GM23338 (cell line): ENCODE measurements around the gene TLR1. TPM values are rescaled to one million over a fixed set of nuclear protein-coding genes. Genes with fewer than 3 reads are reported as not detected.
"Not testable (repeated sequence)": the region's sequence is repeated elsewhere in the genome, so short reads cannot be mapped to it uniquely, and the experiment has no call there.

Experiments used
- ATAC-seq: fragments of 200-7000 bp; cut with Tn5 transposase; 3 replicates; pipeline ENCODE4 v1.9.1; 2020
- DNase-seq: peaks from one replicate; pipeline ENCODE4 v3.0.0-alpha.2; 2015; ENCODE audit warnings: low spot score
- H2AFZ ChIP-seq: fragments of 200-600 bp; sonication (generic); 2 replicates; pipeline ENCODE4 v1.8.0; 2016; ENCODE audit warnings: antibody characterized with exemption, mild to moderate bottlenecking, moderate library complexity
- H3F3A ChIP-seq: fragments of 200-600 bp; sonication (generic); replicated peaks from 2 replicates; pipeline ENCODE4 v1.8.0; 2017; ENCODE audit warnings: antibody characterized with exemption, mixed run types, low read depth
- H3K27ac ChIP-seq: fragments of 200-600 bp; sonication (generic); 2 replicates; pipeline ENCODE4 v1.6.1; 2016; ENCODE audit warnings: low read depth
- H3K27me3 ChIP-seq: fragments of 200-600 bp; sonication (generic); 2 replicates; pipeline ENCODE4 v1.8.0; 2016; ENCODE audit warnings: mild to moderate bottlenecking, mixed run types, moderate library complexity; ENCODE audit not compliant: insufficient read depth
- H3K36me3 ChIP-seq: fragments of 200-600 bp; sonication (generic); 2 replicates; pipeline ENCODE4 v1.8.0; 2016; ENCODE audit warnings: mild to moderate bottlenecking; ENCODE audit not compliant: insufficient read depth
- H3K4me1 ChIP-seq: fragments of 200-600 bp; sonication (generic); 2 replicates; pipeline ENCODE4 v1.8.0; 2016; ENCODE audit warnings: mild to moderate bottlenecking, moderate library complexity; ENCODE audit not compliant: insufficient read depth
- H3K4me2 ChIP-seq: fragments of 200-600 bp; sonication (generic); 2 replicates; pipeline ENCODE4 v1.7.1; 2017; ENCODE audit warnings: mixed run types
- H3K4me3 ChIP-seq: fragments of 200-600 bp; sonication (generic); 2 replicates; pipeline ENCODE4 v1.6.1; 2016; ENCODE audit warnings: mixed run types
- H3K79me2 ChIP-seq: fragments of 200-600 bp; sonication (generic); replicated peaks from 2 replicates; pipeline ENCODE4 v1.8.0; 2017; ENCODE audit warnings: mild to moderate bottlenecking; ENCODE audit not compliant: insufficient read depth
- H3K9me2 ChIP-seq: fragments of 200-600 bp; sonication (generic); 2 replicates; pipeline ENCODE4 v1.8.0; 2017; ENCODE audit not compliant: insufficient read depth
- H4K20me1 ChIP-seq: fragments of 200-600 bp; sonication (generic); replicated peaks from 2 replicates; pipeline ENCODE4 v1.8.0; 2017; ENCODE audit warnings: mild to moderate bottlenecking; ENCODE audit not compliant: insufficient read depth
- H3K27ac Mint-ChIP-seq: 2 replicates; pipeline ENCODE4 v1.8.0; 2020; ENCODE audit warnings: inconsistent platforms, mild to moderate bottlenecking, moderate library complexity, mixed read lengths
- H3K27me3 Mint-ChIP-seq: 3 replicates; pipeline ENCODE4 v1.8.0; 2022; ENCODE audit warnings: low read depth, mild to moderate bottlenecking, moderate library complexity, mixed read lengths, inconsistent platforms; ENCODE audit not compliant: insufficient read depth, poor library complexity
- H3K36me3 Mint-ChIP-seq: 3 replicates; pipeline ENCODE4 v1.8.0; 2021; ENCODE audit warnings: low read depth, mild to moderate bottlenecking, inconsistent platforms, moderate library complexity, mixed read lengths
- H3K4me1 Mint-ChIP-seq: 3 replicates; pipeline ENCODE4 v1.8.0; 2020; ENCODE audit warnings: mild to moderate bottlenecking, inconsistent platforms, mixed read lengths
- H3K4me3 Mint-ChIP-seq: 3 replicates; pipeline ENCODE4 v1.8.0; 2021; ENCODE audit warnings: moderate library complexity, mild to moderate bottlenecking, inconsistent platforms, mixed read lengths
- H3K9me3 Mint-ChIP-seq: 3 replicates; pipeline ENCODE4 v1.8.0; 2020; ENCODE audit warnings: moderate library complexity, mild to moderate bottlenecking, inconsistent platforms, mixed read lengths
- CTCF ChIP-seq, 2 experiments: fragments of 200-600 bp in 1 of 2; sonication (generic) in 1 of 2; conservative IDR thresholded peaks; 2 replicates each; pipeline versions ENCODE4 v1.5.1 to v1.6.1; 2016 to 2017; ENCODE audit warnings: antibody characterized with exemption in 2 of 2, low read depth in 2 of 2, mild to moderate bottlenecking in 2 of 2, moderate library complexity in 1 of 2
- ETS1 ChIP-seq: IDR thresholded peaks from 2 replicates; pipeline ENCODE4 v1.6.1; 2016; ENCODE audit warnings: antibody characterized with exemption
- NANOG ChIP-seq: IDR thresholded peaks from 2 replicates; pipeline ENCODE4 v1.6.1; 2016; ENCODE audit warnings: antibody characterized with exemption, borderline replicate concordance
- REST ChIP-seq: IDR thresholded peaks from one replicate; pipeline ENCODE4 v1.6.1; 2018; ENCODE audit warnings: antibody characterized with exemption; ENCODE audit not compliant: unreplicated experiment
- ZNF331 ChIP-seq: fragments of 250-450 bp; sonication (Bioruptor Pico); IDR thresholded peaks from 2 replicates; pipeline ENCODE4 v1.5.0; 2020; ENCODE audit warnings: low read depth, mild to moderate bottlenecking, moderate library complexity
- polyA plus RNA-seq: library from polyadenylated mRNA; unstranded; fragments of >200 nt; fragmentation: Nextera tagmentation; extraction: Ambion mirVana; gene quantifications from 2 replicates; pipeline ENCODE4 v1.2.1, GENCODE V29; 2016
- total RNA-seq: library from RNA; depleted of rRNA; stranded (reverse); fragments of >200 nt; shearing (Covaris generic); gene quantifications from 2 replicates; pipeline ENCODE4 v1.2.3, GENCODE V29; 2014

The TLR1 gene
- total and polyA plus RNA-seq, 2 experiments from 2014 or later: 0.07 TPM; not detected in 1

DNA sequence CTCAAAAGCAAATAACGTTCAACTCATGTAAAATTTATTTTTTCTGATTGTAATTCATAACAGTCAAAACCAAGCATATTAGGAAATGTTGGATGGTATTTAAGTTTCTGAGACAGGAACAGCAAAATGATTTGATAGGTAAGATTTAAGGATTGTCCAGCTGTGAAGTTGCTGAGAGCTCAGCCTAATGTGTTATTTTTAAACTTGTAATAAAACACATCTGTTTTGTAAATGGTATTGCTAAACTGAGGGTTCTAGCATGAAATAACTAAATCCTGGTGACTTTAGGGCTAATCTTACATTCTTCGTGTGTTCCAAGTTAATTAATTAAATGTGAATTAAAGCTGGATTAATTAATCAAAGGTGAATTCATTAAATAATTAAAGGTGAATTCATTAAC, 35.1 kb downstream of the TLR1 start (continued):
- no peak for TF ChIP-seq NANOG
- no peak for TF ChIP-seq REST
- TF ChIP-seq ETS1: no peak
- no peak for TF ChIP-seq CTCF (conservative IDR thresholded peaks at IDR 0.05; ENCODE audit: low read depth in 2 of 2)

GRCh38 chr4:38768968-38769394, 35.6 kb downstream of the TLR1 start:
- no peak overlapping the region for H3K4me3 ChIP-seq
- H3K4me1 ChIP-seq: no peaks in the 10 kb centered on the region
- ATAC-seq (no peak), DNase-seq (no peak)
- H4K20me1 ChIP-seq: no peaks in the 10 kb centered on the region
- Mint-ChIP-seq H3K27ac (no peak overlapping the region), H3K36me3 (no peaks in the 10 kb centered on the region; the same call in 2 of the 3 replicates), H3K27me3 (peaks cover 3% of the 10 kb centered on the region), H3K4me1 (no peaks in the 10 kb centered on the region), H3K9me3 (no peaks in the 10 kb centered on the region; the same call in 2 of the 3 replicates), H3K4me3 (no peak overlapping the region)
- no peaks in the 10 kb centered on the region for H3K36me3 ChIP-seq
- no peaks in the 10 kb centered on the region for H3K79me2 ChIP-seq
- H3K27ac ChIP-seq: no peak overlapping the region
- no peaks in the 10 kb centered on the region for H3F3A ChIP-seq
- H3K4me2 ChIP-seq: no peak overlapping the region
- H2AFZ ChIP-seq: no peak overlapping the region
- TF ChIP-seq ZNF331 (CRISPR knock-in tag): no peak
- H3K27me3 ChIP-seq: no peaks in the 10 kb centered on the region
- H3K9me2 ChIP-seq: 0 out of 2 replicates have a peak, but pooled peaks cover 1% of the 10 kb centered on the region

DNA sequence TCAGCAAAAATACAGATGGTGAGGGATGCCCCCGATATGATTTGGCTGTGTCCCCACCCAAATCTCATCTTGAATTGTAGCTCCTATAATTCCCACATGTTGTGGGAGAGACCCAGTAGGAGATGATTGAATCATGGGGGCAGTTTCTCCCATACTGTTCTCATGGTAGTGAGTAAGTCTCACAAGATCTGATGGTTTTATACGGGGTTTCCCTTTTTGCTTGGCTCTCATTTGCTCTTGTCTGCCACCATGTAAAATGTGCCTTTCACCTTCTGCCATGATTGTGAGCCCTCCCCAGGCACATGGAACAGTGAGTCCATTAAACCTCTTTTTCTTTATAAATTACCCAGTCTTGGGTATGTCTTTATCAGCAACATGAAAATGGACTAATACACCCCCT, 37.7 kb downstream of the TLR1 start:
- H3K4me1 ChIP-seq, H3K36me3 ChIP-seq, H3K27me3 ChIP-seq, H3K27ac Mint-ChIP-seq, H4K20me1 ChIP-seq, H3K27ac ChIP-seq, H2AFZ ChIP-seq, H3K4me2 ChIP-seq, H3K4me1 Mint-ChIP-seq, DNase-seq, H3F3A ChIP-seq, ATAC-seq, H3K4me3 ChIP-seq, H3K9me2 ChIP-seq, H3K27me3 Mint-ChIP-seq, H3K4me3 Mint-ChIP-seq, H3K79me2 ChIP-seq, H3K9me3 Mint-ChIP-seq, H3K36me3 Mint-ChIP-seq: not testable (repeated sequence)
